GM23248 (cell line): Measurements from ENCODE around the gene CSRNP2.

ENCODE experiments used
- EZH2 ChIP-seq: fragments of 200-600 bp; sonication (generic); IDR thresholded peaks from 2 replicates; pipeline ENCODE4 v1.6.1; 2018; ENCODE audit warnings: antibody characterized with exemption, mild to moderate bottlenecking; ENCODE audit not compliant: insufficient read depth, poor library complexity, severe bottlenecking
- EZH2phosphoT487 ChIP-seq: fragments of 200-600 bp; sonication (generic); IDR thresholded peaks from 2 replicates; pipeline ENCODE4 v1.6.1; 2018; ENCODE audit warnings: antibody characterized with exemption, moderate library complexity, mild to moderate bottlenecking, low read depth; ENCODE audit not compliant: insufficient read depth

- TF ChIP-seq EZH2phosphoT487, result no peak
- TF ChIP-seq EZH2, result no peak
Measured at GRCh38 chr12:51017452-51017851, 65.9 kb downstream of the CSRNP2 start.
